Fibroblast of skin of scalp (primary cell): ENCODE data around the gene RELL2. TPM values are rescaled to one million over a fixed set of nuclear protein-coding genes. Genes with fewer than 3 reads are reported as not detected.
"Not testable (repeated sequence)": the region's sequence is repeated elsewhere in the genome, so short reads cannot be mapped to it uniquely, and the experiment has no call there.

Experiments used
- DNase-seq: peaks from one replicate; pipeline ENCODE4 v3.0.0-alpha.2; 2013
- polyA plus RNA-seq, 2 experiments: library from polyadenylated mRNA; unstranded; fragments of 120-200 nt; gene quantifications; one replicate each; pipeline ENCODE4 v1.2.1, GENCODE V29; 2013; ENCODE audit not compliant: insufficient read length in 2 of 2

RELL2 gene
- polyA plus RNA-seq (2013, experiment 1 of 2; ENCODE audit: insufficient read length) = 5.8 TPM
- polyA plus RNA-seq (2013, experiment 2 of 2; ENCODE audit: insufficient read length) = 6.6 TPM

- DNase-seq = peak; percentile 91
These were observed at the start of gene RELL2, which contains the start of gene HDAC3 for GRCh38 chr5:141636413-141637122. TSS of gene RELL2 (plus strand) at chr5:141636997. CDS start at chr5:141638226, 1,229 bp downstream. TSS of gene HDAC3 (minus strand) at chr5:141636849. CDS start at chr5:141636790, 59 bp downstream.

- DNase-seq = no peak
These were observed 46.7 kb upstream of the RELL2 start for GRCh38 chr5:141590127-141590526.

- DNase-seq = no peak
These were observed 39.9 kb upstream of the RELL2 start for GRCh38 chr5:141596867-141597266.

GRCh38 chr5:141597394-141597793, 39.4 kb upstream of the RELL2 start:
- no peak for DNase-seq

- DNase-seq = no peak
These were observed 39.0 kb upstream of the RELL2 start for GRCh38 chr5:141597814-141598213.

GRCh38 chr5:141598391-141599345, 38.1 kb upstream of the RELL2 start:
- DNase-seq = no peak

- DNase-seq = no peak
These were observed 34.2 kb upstream of the RELL2 start for GRCh38 chr5:141602606-141603005.

- peak; percentile 93 for DNase-seq
These were observed 32.7 kb upstream of the RELL2 start for GRCh38 chr5:141603923-141604717.

- peak; percentile 49 for DNase-seq
These were observed 31.1 kb upstream of the RELL2 start for GRCh38 chr5:141605523-141606277.

GRCh38 chr5:141608046-141608445, 28.8 kb upstream of the RELL2 start:
- no peak for DNase-seq

- no peak for DNase-seq
These were observed 28.2 kb upstream of the RELL2 start for GRCh38 chr5:141608557-141608956.

GRCh38 chr5:141609044-141609443, 27.8 kb upstream of the RELL2 start:
- no peak for DNase-seq

GRCh38 chr5:141609921-141610320, 26.9 kb upstream of the RELL2 start:
- DNase-seq = not testable (repeated sequence)

- no peak for DNase-seq
These were observed 25.5 kb upstream of the RELL2 start for GRCh38 chr5:141611289-141611688.

GRCh38 chr5:141613344-141613743, 23.5 kb upstream of the RELL2 start:
- DNase-seq = no peak

GRCh38 chr5:141615991-141616720, 20.6 kb upstream of the RELL2 start:
- DNase-seq = no peak

- DNase-seq = no peak
These were observed 19.7 kb upstream of the RELL2 start for GRCh38 chr5:141617128-141617527.

- no peak for DNase-seq
These were observed 19.1 kb upstream of the RELL2 start for GRCh38 chr5:141617682-141618029.

GRCh38 chr5:141618030-141618803, 18.6 kb upstream of the RELL2 start:
- DNase-seq = peak; percentile 29
